NB4 (cell line): ENCODE measurements around the gene SHE.

Experiments
- POLR2A ChIP-seq: IDR thresholded peaks from 2 replicates; pipeline ENCODE4 v1.6.1; 2011; ENCODE audit warnings: mild to moderate bottlenecking; ENCODE audit not compliant: insufficient read length; ENCODE audit errors: extremely low read depth
- TF ChIP-seq, protein P1 (sequence below): IDR thresholded peaks from one replicate; pipeline ENCODE4 v1.5.1; 2012; ENCODE audit warnings: low read depth, low read length

- no peak for TF ChIP-seq POLR2A
- TF ChIP-seq, protein P1, sequence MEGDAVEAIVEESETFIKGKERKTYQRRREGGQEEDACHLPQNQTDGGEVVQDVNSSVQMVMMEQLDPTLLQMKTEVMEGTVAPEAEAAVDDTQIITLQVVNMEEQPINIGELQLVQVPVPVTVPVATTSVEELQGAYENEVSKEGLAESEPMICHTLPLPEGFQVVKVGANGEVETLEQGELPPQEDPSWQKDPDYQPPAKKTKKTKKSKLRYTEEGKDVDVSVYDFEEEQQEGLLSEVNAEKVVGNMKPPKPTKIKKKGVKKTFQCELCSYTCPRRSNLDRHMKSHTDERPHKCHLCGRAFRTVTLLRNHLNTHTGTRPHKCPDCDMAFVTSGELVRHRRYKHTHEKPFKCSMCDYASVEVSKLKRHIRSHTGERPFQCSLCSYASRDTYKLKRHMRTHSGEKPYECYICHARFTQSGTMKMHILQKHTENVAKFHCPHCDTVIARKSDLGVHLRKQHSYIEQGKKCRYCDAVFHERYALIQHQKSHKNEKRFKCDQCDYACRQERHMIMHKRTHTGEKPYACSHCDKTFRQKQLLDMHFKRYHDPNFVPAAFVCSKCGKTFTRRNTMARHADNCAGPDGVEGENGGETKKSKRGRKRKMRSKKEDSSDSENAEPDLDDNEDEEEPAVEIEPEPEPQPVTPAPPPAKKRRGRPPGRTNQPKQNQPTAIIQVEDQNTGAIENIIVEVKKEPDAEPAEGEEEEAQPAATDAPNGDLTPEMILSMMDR, result peak; percentile 31
Measured at GRCh38 chr1:154533952-154534844, 32.0 kb upstream of the SHE start.
